HS-5 (cell line): Measurements from ENCODE around the gene SEC14L6.

ENCODE experiments used
- DNase-seq: peaks from one replicate; pipeline ENCODE4 v3.0.0-alpha.2; 2012; ENCODE audit warnings: low read depth

The SEC14L6 gene

DNA sequence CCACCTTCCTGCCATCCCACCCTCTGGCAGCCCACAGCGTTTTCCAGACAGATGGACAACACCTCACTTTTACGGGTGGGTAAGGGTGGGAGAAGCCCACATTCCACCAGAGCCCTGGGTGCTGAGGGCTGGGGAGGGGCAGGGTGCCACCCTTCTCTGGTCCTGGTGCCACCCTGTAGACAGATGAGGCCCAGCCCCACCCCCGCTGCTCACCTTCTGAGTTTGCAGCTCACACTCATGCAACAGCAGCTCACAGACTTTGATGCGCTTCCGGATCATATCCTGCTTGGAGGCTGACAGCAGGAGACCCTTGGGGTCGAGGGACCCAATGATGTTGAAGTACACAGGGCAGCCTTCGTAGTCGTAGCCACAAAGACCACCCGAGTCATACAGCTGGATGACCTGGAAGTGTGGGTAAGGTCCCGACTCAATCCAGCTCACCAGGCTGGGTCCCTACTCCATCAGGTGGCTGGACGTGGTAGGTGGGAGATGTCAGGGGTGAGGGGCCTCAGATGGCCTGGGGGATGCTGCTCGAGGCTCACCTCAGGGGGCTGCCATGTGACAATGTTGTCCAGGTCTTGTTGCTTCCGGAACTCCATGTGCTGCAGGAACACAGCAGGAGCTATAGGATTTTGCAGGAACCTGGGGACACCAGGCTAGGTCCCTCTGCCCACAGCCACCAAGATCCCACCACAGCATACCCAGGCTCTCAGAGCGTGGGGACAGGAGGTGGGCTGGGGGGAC is 51.3 kb downstream of the SEC14L6 start:
- no peak for DNase-seq

DNA sequence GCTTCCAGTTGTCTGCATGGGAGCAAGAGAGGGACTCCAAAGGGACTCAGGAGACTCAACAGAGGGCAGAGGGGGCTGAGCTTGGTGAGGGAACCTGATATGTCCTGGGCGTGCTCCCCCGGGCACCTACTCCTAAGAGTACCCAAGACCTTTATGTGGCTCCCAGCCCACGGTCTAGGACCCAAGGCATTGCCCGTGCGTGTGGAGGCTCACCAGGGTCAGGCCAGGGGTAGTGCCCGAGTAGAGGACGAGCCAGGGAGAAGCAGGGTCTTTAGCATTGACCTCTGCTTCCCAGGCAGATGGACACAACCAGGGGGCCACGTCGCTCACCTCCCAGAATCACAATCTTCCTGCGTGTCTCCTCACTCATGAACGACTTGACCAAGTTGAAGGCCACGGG is 54.4 kb downstream of the SEC14L6 start:
- DNase-seq: no peak

DNA sequence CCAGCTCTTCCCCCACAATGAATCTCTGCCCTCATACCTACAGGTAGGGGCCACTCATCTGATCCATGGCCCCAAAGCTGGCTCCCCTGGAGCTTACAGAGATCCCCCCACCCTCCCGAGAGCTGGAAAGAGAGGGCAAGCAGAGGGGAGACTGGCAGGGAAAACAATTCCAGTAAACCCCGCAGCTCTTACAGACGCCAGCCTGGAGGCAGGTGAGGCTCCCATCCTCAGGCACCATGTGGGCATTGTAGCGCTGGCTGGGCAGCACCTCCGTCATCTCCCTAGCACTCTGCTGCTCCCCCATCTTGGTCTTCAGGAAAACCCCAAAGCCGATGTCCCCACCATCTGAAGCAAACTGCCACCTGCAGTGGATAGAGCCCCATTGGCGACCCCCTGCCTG is 55.2 kb downstream of the SEC14L6 start:
- DNase-seq: no peak

DNA sequence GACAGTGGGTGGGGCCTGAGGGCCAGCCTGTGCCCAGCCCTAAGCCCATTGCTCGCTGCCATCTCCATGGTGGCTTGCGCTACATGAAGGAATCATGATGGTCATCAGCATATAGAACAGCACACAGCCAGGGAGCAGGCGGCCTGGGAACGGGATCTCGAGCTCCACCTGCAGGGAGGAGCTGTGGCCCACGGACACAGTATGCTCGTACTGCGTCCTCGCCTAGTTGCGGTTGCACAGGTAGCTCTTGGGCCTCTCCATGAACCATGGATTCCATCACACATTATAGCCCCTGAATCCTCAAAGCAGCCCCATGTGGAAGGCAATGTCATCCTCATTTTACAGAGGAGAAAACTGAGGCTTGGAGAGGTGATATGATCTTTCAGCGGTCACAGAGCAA is 56.1 kb downstream of the SEC14L6 start:
- DNase-seq: no peak

DNA sequence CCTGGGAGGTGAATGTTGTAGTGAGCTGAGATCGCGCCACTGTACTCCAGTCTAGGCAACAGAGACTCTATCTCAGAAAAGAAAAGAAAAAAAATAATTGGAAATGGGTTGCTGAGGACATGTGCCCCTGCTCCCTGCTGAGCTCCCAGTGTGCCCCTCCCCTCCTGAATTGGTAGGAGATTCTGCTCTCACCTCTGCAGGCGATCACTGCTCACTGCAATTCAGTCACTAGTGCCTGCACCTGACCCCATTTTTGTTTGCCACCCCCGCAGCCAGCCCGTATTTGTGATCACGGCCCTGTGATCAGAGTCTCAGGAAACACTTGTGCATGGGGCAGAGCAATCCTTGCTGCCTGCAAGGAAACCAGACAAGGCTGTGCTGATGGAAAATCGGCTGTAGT is 58.4 kb downstream of the SEC14L6 start:
- no peak for DNase-seq

DNA sequence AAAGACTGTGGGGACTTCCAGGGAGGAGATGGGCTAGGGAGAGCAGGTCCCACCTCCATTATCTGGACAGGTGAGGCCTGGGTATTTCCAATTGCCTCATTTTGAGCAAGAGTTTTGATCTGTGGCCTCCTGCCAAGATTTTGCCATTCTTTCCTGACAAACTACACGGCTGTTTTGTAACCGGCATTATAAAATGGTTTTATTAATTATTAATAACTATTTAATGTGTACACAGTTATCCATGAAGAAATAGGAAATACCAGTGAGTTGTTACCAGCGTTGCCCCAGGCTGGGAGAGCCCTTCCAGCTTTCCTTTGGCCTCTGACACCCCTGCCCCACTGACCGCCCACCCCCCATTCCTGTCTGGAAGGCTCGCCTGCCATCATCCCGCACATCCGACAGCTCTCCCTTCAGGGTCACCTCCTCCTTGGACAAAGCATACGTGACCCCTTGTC is 59.9 kb downstream of the SEC14L6 start:
- DNase-seq: no peak

DNA sequence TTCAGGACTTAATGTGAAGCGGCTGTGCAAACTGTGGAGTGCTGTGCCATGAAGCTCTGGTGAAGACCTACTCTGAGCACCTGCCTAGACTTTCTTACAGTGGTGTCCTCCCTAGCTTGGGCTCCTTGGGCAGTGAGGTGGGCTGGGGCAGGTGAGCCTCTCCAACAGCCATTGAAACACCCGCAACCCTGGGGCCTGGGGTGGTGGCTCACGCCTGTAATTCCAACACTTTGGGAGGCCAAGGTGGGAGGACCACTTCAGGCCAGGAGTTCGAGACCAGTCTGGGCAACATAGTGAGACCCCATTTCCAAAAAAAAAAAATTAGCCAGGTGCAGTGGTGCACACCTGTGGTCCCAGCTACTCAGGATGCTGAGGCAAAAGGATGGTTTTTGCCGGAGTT is 60.4 kb downstream of the SEC14L6 start:
- DNase-seq: no peak

DNA sequence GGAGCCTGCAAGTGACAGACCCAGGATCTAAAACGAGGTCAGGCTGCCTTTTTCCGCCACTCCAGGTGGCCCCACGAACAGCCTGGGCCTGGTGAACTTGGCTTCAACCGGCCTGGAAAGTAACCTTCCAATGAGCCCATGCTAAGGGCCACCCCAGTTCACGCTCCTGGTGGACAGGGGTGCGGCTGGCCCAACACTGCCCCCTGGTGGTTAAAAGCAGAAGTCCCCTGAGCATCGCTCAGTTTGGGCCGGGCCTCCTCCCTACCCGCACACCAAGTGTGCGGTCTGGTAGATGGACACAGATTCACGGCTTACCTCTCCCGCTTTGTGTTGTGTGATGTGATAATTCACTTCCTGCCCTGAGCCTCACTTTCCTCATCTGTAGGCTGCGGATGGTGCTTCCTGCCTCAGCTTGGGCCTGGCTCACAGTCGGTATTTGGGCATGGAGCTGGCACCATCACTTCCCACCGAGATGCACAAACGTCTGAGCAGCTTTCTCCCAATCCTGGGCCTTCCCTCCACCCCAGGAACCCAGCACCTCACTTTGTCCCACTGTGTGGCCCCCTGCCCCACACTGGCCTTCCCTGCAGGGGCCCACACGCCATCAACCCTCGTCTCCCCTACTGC is 61.1 kb downstream of the SEC14L6 start:
- no peak for DNase-seq

DNA sequence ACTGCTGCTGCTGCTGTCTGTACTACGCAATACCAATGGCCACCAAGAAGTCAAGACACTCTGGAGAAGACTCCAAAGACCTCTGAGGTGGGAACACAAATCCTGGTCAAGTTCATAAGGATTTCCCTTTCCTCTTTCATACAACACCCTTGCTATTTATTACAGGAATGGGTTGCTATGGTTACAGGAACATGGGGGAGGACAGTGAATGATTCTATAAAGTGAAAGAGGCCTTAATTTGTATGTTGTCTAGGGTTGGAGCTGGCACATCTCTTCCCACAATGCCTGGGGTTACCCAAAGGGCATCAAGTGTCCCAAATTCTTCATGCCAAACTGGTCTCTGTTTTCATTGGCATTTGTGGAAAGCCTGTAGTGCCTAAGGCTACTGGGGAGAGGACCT is 63.4 kb downstream of the SEC14L6 start:
- DNase-seq: no peak

DNA sequence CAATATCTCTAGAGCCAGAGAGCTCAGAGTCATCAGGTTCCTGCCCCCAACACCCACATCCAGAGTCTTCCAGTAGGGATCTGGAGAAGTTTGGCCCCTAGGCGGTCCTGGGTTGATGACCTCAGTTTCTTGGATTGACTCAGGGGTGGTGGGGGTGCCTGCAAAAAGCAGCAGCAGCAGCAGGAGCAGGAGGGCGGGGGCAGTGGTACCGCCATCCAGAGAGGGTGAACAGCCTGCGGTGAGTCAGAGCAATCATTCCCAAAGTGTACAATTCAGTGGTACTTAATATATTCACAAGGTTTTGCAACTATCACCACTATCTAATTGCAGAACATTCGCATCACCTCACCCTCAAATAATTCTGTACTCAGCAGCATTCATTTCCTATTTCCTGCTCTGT is 64.8 kb downstream of the SEC14L6 start:
- DNase-seq: peak; percentile 28

DNA sequence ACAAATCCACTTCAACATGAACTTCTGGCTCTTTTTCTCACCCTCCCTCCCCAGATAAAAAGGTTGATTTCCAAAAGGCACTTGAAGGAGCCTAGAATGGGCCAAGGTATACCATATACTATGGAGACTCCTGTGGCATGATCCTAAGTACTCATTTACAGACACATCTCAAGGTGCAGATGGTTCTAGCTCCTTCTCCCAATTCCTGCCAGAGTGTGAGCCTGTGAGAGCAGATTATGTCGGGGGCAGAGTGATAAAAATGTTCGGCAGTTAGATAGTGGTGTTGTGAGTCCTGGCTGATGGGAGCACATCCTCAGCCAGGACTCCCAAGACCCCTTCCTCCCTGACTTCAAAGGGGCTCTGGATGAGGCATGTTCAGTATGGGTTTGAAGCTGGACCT is 66.6 kb downstream of the SEC14L6 start:
- no peak for DNase-seq

DNA sequence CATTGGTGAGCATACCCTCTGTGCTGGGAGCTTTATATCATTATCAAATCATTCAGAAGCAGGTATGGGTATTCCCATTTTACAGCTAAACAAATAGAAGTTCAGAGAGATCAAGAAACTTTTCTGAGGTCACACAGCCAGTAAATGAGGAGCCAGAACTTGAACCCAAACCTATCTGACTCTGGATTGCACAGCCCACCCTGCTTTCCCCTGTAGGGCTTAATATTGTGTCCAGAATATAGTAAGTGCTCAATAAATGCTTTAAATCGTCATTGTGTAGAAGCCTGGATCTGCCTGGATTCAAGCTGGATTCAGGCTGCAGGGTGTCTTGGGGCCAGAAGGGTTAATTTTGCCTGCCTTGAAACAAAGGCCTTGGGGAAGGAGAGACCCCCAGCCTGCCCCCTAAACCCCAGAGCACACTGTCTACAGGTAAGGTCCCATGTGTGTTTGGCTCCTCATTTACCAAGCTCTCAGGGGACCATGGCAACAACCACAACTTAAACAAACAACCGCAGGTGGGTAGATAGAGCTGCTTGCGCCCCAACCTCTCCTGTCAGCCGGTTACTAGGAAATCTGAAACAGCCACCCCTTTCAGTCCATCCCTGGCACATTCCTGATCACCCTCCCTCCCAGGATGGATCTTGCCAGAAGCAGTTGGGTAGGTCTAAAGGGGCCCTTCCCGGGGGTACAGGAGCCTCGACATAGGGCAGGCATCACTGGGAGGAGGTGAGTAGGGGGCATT is 71.7 kb downstream of the SEC14L6 start:
- no peak for DNase-seq

DNA sequence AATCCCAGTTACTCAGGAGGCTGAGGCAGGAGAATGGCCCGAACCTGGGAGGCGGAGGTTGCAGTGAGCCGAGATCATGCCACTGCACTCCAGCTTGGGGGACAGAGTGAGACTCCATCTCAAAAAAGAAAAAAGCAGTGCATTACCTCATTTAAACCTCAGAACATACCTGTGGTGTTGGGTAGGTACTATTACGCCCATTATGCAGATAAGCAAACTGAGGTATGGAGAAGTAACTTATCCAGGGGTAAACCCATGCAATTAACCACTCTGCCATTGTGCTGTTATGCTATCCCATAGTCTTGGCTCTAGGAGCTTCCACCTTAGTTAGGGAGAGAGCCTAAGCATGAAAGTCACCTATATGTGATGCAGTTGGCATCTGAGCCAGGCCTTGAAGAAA is 72.4 kb downstream of the SEC14L6 start:
- DNase-seq: no peak

DNA sequence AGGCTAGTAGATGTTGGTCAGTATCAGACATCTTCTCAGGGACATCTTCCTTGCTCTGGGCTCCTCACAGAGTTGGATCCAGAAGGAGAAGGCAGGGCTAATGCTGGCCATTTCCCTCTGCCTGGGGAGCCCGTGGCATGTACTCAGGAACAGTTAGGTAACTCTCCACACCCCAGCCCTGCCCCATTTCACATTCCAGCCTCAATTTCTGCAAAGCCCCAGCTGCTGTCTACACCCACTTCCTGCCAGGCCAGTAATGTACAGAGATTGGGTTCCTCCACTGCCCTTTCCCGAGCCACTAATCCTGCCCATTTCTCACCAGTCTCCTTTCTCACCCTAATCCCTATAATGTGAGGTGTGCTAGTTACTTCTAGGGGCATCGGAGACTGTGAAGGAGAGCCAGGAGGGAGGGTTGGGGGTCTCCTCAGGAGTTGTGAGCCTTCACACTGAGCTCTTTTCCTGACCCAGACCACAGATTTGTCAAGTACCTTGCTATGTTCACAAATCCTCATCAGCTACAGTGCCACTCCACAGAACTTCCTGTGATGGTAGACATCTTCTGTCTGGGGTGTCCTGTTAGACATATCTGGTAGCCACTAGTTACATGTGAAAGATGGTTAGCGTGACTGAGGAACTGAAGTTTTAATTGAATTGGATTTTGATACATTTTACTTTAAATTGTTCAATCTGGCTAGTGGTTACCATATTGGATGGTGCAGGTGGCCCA is 73.4 kb downstream of the SEC14L6 start:
- DNase-seq: no peak
